ENCODE results near the gene MFSD11.
"Not testable (repeated sequence)": the region's sequence is repeated elsewhere in the genome, so short reads cannot be mapped to it uniquely, and the experiment has no call there.

MFSD11 gene

DNA sequence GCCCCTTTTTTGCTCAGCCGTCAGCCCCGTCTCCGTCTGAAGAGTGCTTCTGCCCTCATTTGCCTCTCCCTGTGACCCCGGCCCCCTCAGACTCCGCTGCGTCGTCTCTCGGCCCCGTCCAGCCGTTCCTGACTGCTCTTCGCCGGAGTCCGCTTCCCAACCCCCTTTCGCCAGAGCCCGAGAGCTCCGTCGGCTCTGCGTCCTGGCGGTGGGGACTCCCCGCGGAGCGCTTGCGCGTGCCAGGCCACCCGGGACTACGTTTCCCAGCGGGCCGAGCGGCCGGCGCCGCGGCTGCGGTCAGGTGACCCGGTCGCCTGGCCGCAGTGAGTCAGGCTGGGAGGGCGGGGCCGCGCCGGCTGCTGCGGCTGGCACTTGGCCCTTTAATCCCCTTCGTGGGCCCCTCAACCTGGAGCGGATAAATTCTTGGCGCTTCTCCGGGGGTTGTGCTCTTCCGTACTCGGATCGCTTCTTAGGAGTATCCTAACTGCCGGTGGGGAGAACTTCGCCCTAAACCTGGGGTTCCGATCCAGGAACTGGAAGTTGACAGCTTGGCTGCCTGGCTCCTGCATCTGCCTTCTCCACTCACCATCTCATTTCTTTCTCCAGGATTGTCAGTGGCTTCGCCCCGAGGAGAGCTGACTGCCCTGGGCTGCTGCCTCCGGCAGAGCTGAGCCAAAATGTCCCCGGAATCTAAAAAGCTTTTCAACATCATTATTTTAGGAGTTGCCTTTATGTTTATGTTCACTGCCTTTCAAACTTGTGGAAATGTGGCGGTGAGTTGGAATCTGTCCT lies at the start of gene MFSD11:
Gene MFSD11 (plus strand): TSS at position 444 of the 792 bp plus-strand sequence. CDS start 234 bp downstream, at position 678.
- Histone ChIP-seq H3K36me3 (ENCODE audit: control insufficient read depth, insufficient read depth, low read length) (peaks cover 45% of the 10 kb centered on the region), H3K4me3 (ENCODE audit: low read depth, low read length) (peak within 1 kb of the TSS; percentile 99), H3K9me3 (ENCODE audit: control insufficient read depth, insufficient read depth, low read length) (no peaks in the 10 kb centered on the region)

DNA sequence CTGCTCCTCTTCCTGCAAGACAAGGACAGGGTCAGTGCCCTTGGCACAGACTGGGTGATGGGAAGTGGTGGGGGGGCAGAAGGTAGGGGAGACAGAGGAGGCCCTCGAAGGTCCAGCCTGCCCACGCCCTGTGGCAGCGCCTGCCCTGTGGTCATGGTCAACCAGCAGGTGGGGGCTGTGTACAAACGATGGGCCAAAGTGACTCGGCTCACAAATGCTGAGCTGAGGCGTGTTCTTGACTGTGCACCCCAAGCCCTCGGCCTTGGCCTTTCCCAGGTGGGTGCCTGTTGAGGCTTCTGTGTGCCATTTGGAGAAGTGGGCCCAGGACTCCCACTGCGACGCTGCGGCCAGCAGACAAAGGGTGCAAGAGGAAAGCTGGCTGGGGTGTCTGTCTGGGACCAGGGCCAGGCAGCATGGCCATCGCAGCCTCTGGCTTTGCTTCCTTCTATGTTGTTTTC lies 49.7 kb upstream of the MFSD11 start:
- H3K27me3 ChIP-seq (ENCODE audit: control insufficient read depth, insufficient read depth, low read length): no peaks in the 10 kb centered on the region
- H3K9me3 ChIP-seq (ENCODE audit: control insufficient read depth, insufficient read depth, low read length): no peaks in the 10 kb centered on the region
- H3K4me3 ChIP-seq (ENCODE audit: low read depth, low read length): no peak overlapping the region
- no peak overlapping the region for H3K9ac ChIP-seq (ENCODE audit: low read depth, low read length)
- H3K4me1 ChIP-seq (ENCODE audit: control insufficient read depth, insufficient read depth, low read length): peaks cover 13% of the 10 kb centered on the region
- no peaks in the 10 kb centered on the region for H3K36me3 ChIP-seq (ENCODE audit: control insufficient read depth, insufficient read depth, low read length)
- H3K27ac ChIP-seq (ENCODE audit: low read depth, low read length): no peak overlapping the region

More for the DNA sequence above, at the start of gene MFSD11:
- Histone ChIP-seq H3K9ac (ENCODE audit: low read depth, low read length) (peak within 1 kb of the TSS; percentile 100), H3K4me1 (ENCODE audit: control insufficient read depth, insufficient read depth, low read length) (peaks cover 19% of the 10 kb centered on the region), H3K27me3 (ENCODE audit: control insufficient read depth, insufficient read depth, low read length) (no peaks in the 10 kb centered on the region), H3K27ac (ENCODE audit: low read depth, low read length) (peak within 1 kb of the TSS; percentile 100)

DNA sequence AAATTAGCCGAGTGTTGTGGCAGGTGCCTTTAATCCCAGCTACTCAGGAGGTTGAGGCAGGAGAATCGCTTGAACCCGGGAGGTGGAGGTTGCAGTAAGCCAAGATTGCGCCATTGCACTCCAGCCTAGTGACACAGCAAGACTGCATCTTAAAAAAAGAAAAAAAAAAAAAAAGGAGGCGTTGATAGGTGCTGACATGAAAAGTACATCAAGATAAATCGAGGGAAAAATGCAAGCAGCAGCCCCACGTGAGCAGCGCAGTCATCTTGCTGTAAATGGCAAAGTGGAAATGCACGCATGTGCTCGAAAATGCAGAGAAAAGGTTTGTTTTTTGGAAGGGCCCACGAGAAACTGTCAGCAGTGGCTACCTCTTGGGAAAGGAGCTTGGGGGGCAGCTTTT lies 48.1 kb upstream of the MFSD11 start:
- H3K4me3 ChIP-seq (ENCODE audit: low read depth, low read length): no peak overlapping the region

DNA sequence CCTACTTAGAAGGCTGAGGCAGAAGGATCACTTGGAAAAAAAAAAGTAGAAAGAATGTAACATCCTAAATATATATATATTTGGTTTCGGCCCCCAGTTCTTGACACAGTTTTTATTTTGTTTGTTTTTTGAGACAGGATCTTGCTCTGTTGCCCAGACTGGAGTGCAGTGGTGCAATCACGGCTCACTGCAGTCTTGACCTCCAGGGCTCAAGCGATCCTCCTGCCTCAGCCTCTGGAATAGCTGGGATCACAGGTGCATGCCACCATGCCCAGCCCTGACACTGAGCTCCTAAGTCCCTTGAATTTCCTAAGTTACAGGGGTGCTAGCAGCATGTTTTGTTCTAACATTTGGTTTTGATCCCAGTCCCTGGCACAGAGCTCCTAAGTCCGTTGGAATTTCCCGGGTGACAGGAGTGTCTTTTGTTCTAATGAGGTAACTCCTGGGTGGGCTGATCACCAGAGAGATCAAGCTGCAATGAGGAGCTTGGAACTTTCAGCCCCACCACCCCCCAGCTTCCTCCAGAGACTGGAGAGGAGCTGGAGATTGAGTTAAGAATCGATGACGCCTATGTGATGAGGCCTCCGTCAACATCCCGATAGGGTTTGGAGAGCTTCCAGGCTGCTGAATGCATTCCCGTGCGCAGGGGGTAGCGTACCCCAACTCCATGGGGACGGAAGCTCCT lies 47.2 kb upstream of the MFSD11 start:
- no peak overlapping the region for H3K4me3 ChIP-seq (ENCODE audit: low read depth, low read length)
- H3K9ac ChIP-seq (ENCODE audit: low read depth, low read length): no peak overlapping the region
- H3K27ac ChIP-seq (ENCODE audit: low read depth, low read length): no peak overlapping the region
- H3K36me3 ChIP-seq (ENCODE audit: control insufficient read depth, insufficient read depth, low read length): no peaks in the 10 kb centered on the region
- H3K4me1 ChIP-seq (ENCODE audit: control insufficient read depth, insufficient read depth, low read length): peaks cover 7% of the 10 kb centered on the region; the same call in 1 of the 2 replicates
- no peaks in the 10 kb centered on the region for H3K9me3 ChIP-seq (ENCODE audit: control insufficient read depth, insufficient read depth, low read length)
- no peaks in the 10 kb centered on the region for H3K27me3 ChIP-seq (ENCODE audit: control insufficient read depth, insufficient read depth, low read length)

More for the DNA sequence above, 48.1 kb upstream of the MFSD11 start:
- Histone ChIP-seq H3K9me3 (ENCODE audit: control insufficient read depth, insufficient read depth, low read length) (no peaks in the 10 kb centered on the region), H3K4me1 (ENCODE audit: control insufficient read depth, insufficient read depth, low read length) (peaks cover 7% of the 10 kb centered on the region; the same call in 1 of the 2 replicates), H3K27me3 (ENCODE audit: control insufficient read depth, insufficient read depth, low read length) (no peaks in the 10 kb centered on the region), H3K36me3 (ENCODE audit: control insufficient read depth, insufficient read depth, low read length) (no peaks in the 10 kb centered on the region), H3K9ac (ENCODE audit: low read depth, low read length) (no peak overlapping the region), H3K27ac (ENCODE audit: low read depth, low read length) (no peak overlapping the region)

DNA sequence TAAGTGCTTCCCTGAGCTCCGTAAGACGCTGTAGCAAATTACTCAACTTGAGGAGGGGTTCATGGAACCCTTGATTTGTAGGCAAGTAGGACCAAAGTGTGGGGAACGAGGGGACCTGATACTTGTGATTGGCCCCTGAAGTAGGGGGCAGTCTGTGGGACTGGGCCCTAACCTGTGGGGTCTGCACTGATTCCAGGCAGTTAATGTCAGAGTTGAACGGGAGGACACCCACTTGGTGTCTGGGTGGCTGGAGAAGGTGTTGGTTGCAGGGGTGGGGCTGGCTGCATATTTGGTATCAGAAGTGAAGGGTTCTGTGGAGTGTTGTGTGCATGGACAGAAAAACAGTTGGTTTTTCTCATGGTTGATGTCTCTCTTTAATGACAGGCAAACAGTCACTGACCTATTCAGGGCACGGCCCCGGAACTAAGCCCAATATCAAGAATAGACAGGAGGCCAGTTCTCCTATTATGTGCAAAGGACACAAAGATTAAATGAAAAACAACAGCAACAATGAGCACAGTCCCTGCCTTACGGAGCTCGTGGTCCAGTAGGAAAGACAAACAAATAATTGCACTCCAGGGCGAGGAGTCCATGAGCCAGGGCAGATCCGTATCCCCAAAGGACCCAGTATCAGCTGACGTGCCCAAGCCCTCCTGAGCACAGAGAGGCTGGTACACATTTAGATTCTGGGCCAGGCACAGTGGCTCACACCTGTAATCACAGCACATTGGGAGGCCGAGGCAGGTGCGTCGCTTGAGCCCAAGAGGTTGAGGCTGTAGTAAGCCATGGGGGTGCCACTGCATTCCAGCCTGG lies 46.3 kb upstream of the MFSD11 start:
- no peak overlapping the region for H3K9ac ChIP-seq (ENCODE audit: low read depth, low read length)

DNA sequence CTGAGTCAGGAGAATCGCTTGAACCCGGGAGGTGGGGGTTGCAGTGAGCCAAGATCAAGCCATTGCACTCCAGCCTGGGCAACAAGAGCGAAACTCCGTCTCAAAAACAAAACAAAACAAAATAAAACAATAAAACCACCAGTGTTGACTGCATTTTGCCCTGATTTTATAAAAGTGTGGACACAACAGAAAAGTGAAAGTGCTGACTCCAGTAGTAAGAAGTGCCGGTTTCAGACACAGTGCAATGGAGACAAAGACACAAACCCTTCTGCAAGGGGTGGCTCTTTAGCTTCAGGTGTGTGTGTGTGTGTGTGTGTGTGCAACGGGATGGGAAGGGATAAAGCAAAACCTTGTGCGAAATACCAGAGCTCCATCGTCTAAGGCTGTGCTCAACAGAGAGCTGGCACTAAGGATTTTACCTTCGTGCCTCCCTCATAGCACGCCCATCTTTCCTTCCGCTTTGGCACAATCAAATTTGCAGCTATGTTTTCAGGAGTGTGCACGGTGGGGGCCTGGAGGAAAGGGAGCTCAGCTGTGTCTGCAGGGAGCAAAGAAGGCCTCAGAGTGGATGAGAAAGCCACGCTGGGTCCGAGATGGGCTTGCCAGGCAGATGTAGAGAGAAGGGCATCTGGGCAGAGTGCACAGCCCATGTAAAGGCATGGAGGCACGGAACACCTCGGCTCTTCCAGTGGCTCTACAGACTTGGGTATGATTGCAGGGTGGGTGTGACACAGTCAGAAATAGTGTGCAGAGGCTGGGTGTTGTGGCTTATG lies 42.7 kb upstream of the MFSD11 start:
- H3K36me3 ChIP-seq (ENCODE audit: control insufficient read depth, insufficient read depth, low read length): no peaks in the 10 kb centered on the region

More for the DNA sequence above, 46.3 kb upstream of the MFSD11 start:
- Histone ChIP-seq H3K9me3 (ENCODE audit: control insufficient read depth, insufficient read depth, low read length) (no peaks in the 10 kb centered on the region), H3K36me3 (ENCODE audit: control insufficient read depth, insufficient read depth, low read length) (no peaks in the 10 kb centered on the region), H3K27me3 (ENCODE audit: control insufficient read depth, insufficient read depth, low read length) (no peaks in the 10 kb centered on the region), H3K27ac (ENCODE audit: low read depth, low read length) (no peak overlapping the region), H3K4me3 (ENCODE audit: low read depth, low read length) (no peak overlapping the region), H3K4me1 (ENCODE audit: control insufficient read depth, insufficient read depth, low read length) (peaks cover 7% of the 10 kb centered on the region; the same call in 1 of the 2 replicates)

DNA sequence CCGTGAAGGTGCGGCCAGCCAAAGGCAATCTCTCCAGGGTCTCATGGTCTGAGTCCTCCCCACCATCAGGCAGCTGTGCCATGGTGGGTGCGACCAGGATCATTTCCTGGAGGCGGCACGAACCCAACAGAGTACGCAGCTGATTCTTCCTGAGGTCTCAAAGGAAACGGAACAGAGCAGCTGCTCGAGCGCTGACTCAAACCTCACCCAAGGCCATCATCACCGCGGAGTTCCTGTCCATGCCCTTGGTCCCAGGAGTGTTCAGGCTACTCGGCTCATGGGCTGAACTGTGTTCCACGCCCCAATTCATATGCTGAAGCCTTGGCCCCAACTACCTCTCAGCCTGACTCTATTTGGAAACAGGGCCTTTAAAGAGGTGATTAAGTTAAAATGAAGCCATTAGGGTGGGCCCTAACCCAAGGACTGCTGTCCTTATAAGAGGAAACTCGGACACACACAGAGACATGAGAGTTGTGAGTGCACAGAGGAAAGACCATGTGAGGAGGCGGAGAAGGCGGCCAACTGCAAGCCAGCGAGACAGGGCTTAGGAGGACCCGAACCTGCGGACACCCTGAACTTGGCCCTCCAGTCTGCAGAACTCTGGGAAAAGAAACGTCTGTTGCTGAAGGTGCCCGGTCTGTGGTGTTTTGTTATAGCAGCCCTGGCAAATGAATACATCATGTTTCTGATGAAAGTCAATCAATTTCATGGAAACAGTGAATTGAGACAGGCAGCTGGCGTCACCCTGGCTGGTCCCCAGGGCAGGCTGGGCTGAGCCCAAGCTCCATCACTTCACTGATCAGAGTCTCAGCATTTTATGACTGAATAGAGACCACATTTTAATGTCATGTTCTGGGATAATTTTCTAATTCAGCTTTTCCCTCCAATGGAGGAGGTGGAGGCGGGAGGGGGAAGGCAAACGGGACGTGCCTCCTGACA lies 40.9 kb upstream of the MFSD11 start:
- Histone ChIP-seq H3K4me3 (ENCODE audit: low read depth, low read length) (no peak overlapping the region), H3K27me3 (ENCODE audit: control insufficient read depth, insufficient read depth, low read length) (no peaks in the 10 kb centered on the region), H3K4me1 (ENCODE audit: control insufficient read depth, insufficient read depth, low read length) (peaks cover 29% of the 10 kb centered on the region), H3K27ac (ENCODE audit: low read depth, low read length) (peak overlapping the region; percentile 32), H3K9me3 (ENCODE audit: control insufficient read depth, insufficient read depth, low read length) (no peaks in the 10 kb centered on the region), H3K36me3 (ENCODE audit: control insufficient read depth, insufficient read depth, low read length) (no peaks in the 10 kb centered on the region), H3K9ac (ENCODE audit: low read depth, low read length) (peak overlapping the region; percentile 20; the same call in 1 of the 2 replicates)

More for the DNA sequence above, 42.7 kb upstream of the MFSD11 start:
- no peak overlapping the region for H3K4me3 ChIP-seq (ENCODE audit: low read depth, low read length)
- peaks cover 12% of the 10 kb centered on the region for H3K4me1 ChIP-seq (ENCODE audit: control insufficient read depth, insufficient read depth, low read length)
- no peaks in the 10 kb centered on the region for H3K27me3 ChIP-seq (ENCODE audit: control insufficient read depth, insufficient read depth, low read length)
- H3K9me3 ChIP-seq (ENCODE audit: control insufficient read depth, insufficient read depth, low read length): no peaks in the 10 kb centered on the region
- H3K27ac ChIP-seq (ENCODE audit: low read depth, low read length): no peak overlapping the region
- no peak overlapping the region for H3K9ac ChIP-seq (ENCODE audit: low read depth, low read length)

DNA sequence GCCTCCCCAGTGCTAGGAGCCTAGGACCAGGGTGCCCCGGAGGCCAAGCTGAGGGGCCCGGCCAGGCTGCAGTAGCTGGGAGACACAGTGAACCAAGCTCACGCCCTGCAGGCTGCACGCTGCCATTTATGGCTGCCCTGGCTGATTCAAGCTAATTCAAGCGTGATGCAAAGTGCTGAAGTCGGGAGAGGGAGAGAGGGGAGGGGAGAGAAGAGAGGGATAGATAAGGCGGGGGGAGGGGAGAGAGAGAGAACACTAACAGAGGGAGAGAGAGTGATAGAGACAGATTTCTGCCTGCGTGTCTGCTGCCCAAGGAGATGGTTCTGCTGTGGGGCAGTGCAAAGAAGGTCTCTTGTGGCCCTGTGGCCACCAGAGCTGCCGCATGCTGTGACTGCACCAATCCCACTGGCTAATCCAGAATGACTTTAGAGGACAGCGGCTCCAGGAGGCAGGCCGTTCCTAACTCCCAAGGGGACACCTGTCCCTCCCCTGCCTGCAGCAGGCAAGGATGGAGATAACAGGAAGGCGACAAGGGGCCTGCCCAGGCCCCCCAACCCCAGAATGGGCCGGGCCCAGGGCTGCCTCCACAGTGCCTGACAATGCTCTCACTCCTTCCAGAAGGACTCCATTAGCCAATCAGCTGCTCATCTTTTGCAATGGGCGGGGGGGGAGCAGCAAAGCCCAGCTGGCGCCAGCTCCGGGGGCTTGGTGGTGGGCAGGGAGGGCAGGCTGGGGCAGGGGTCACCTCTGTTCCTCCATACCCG lies 40.0 kb upstream of the MFSD11 start:
- Histone ChIP-seq H3K27me3 (ENCODE audit: control insufficient read depth, insufficient read depth, low read length) (no peaks in the 10 kb centered on the region), H3K27ac (ENCODE audit: low read depth, low read length) (peak overlapping the region; percentile 32), H3K9me3 (ENCODE audit: control insufficient read depth, insufficient read depth, low read length) (no peaks in the 10 kb centered on the region), H3K4me1 (ENCODE audit: control insufficient read depth, insufficient read depth, low read length) (peaks cover 29% of the 10 kb centered on the region), H3K9ac (ENCODE audit: low read depth, low read length) (peak overlapping the region; percentile 20; the same call in 1 of the 2 replicates), H3K4me3 (ENCODE audit: low read depth, low read length) (no peak overlapping the region), H3K36me3 (ENCODE audit: control insufficient read depth, insufficient read depth, low read length) (no peaks in the 10 kb centered on the region)

DNA sequence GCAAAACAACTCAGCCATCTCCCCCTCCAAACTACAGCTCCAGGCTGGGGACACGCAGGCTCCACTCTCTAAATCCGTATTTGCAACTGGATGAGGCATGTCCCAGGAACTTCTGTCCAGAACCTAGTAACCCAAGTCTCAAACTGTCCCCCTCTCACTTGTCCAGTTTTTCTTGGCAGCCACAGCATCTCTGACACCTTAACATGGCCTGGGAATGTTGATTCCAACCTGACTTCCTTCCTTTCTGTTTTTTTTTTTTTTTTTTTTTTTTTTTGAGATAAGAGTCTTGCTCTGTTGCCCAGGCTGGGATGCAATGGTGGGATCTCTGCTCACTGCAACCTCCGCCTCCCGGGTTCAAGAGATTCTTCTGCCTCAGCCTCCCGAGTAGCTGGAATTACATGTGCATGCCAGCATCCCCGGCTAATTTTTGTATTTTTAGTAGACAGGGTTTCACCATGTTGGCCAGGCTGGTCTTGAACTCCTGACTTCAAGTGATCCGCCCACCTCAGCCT lies 39.4 kb upstream of the MFSD11 start:
- not testable (repeated sequence) for H3K9me3 ChIP-seq (ENCODE audit: control insufficient read depth, insufficient read depth, low read length); H3K9ac ChIP-seq (ENCODE audit: low read depth, low read length); H3K36me3 ChIP-seq (ENCODE audit: control insufficient read depth, insufficient read depth, low read length); H3K27ac ChIP-seq (ENCODE audit: low read depth, low read length); H3K4me3 ChIP-seq (ENCODE audit: low read depth, low read length); H3K27me3 ChIP-seq (ENCODE audit: control insufficient read depth, insufficient read depth, low read length)
- H3K4me1 ChIP-seq (ENCODE audit: control insufficient read depth, insufficient read depth, low read length): peaks cover 32% of the 10 kb centered on the region
